ENCODE results near the gene IKZF2. TPM values are rescaled to one million over a fixed set of nuclear protein-coding genes. Genes with fewer than 3 reads are reported as not detected.
A peak's percentile ranks its signal among the peaks of the same experiment; 100 is the strongest.

The IKZF2 gene
- total and polyA plus RNA-seq, 9 of the 15 experiments (the other 6 are each of a cell fraction or from before 2014, with no cell fraction given), result 0.04 to 0.54 (median 0.22) TPM

DNA sequence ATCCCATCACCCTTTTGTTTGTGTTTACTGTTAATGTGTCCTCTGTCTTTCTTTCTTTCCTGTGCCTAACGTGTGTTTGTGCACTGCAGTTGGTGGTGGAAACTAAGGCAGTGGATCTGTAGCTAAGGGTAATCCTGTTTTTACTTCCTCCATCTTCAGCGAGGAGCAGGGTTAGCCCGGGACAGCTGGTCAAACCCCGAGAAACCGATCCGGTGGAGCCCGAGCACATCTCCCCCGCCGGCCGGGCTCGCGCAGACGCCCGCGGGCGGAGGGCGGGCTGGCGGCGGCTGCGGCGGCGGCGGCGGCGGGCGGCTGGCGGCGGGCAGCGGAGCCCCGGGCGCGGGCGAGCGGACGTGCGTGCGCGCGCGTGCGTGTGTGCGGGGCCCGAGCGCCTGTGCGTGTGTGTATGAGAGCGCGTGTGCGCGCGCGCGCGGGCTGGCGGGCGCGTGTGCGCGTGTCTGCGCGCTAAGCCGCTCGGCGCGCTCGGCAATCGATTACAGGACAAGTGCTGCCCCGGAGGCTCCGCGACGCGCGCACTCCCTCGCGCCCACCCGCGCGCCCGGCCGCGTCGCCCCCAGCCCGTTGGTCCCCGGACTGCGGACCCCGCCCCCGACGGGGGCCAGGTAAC lies at the start of gene IKZF2 (continued):
- TF ChIP-seq NR4A1 (CRISPR knock-in tag; IDR thresholded peaks at IDR 0.05), result no peak
- no peak for TF ChIP-seq NR4A1 (tag; IDR thresholded peaks at IDR 0.05)
- TF ChIP-seq ZNF76 (CRISPR knock-in tag; IDR thresholded peaks at IDR 0.05; ENCODE audit: borderline replicate concordance), result no peak
- TF ChIP-seq ELF1 (tag; IDR thresholded peaks at IDR 0.05), result no peak
- TF ChIP-seq, protein P1, sequence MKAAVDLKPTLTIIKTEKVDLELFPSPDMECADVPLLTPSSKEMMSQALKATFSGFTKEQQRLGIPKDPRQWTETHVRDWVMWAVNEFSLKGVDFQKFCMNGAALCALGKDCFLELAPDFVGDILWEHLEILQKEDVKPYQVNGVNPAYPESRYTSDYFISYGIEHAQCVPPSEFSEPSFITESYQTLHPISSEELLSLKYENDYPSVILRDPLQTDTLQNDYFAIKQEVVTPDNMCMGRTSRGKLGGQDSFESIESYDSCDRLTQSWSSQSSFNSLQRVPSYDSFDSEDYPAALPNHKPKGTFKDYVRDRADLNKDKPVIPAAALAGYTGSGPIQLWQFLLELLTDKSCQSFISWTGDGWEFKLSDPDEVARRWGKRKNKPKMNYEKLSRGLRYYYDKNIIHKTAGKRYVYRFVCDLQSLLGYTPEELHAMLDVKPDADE (conservative IDR thresholded peaks at IDR 0.05; ENCODE audit: control insufficient read depth, low read depth, low read length), result no peak
- no peak for TF ChIP-seq ZNF408 (CRISPR knock-in tag; IDR thresholded peaks at IDR 0.05; ENCODE audit: low read depth)
- TF ChIP-seq DPF2 (IDR thresholded peaks at IDR 0.05), result no peak
- no peak for TF ChIP-seq FUS (optimal IDR thresholded peaks at IDR 0.05; ENCODE audit: low read depth, low read length)
- no peak for TF ChIP-seq FOSL1 (tag; conservative IDR thresholded peaks at IDR 0.05)
- TF ChIP-seq, protein P2, sequence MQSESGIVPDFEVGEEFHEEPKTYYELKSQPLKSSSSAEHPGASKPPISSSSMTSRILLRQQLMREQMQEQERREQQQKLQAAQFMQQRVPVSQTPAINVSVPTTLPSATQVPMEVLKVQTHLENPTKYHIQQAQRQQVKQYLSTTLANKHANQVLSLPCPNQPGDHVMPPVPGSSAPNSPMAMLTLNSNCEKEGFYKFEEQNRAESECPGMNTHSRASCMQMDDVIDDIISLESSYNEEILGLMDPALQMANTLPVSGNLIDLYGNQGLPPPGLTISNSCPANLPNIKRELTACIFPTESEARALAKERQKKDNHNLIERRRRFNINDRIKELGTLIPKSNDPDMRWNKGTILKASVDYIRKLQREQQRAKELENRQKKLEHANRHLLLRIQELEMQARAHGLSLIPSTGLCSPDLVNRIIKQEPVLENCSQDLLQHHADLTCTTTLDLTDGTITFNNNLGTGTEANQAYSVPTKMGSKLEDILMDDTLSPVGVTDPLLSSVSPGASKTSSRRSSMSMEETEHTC (IDR thresholded peaks at IDR 0.05), result no peak
- peak; percentile 62 for TF ChIP-seq POLR2G (IDR thresholded peaks at IDR 0.05; ENCODE audit: low read depth, low read length)
- no peak for TF ChIP-seq MAFF (IDR thresholded peaks at IDR 0.05; ENCODE audit: low read length)
- no peak for TF ChIP-seq GTF2F1 (IDR thresholded peaks at IDR 0.05; ENCODE audit: low read depth, low read length)
- TF ChIP-seq, protein P3, sequence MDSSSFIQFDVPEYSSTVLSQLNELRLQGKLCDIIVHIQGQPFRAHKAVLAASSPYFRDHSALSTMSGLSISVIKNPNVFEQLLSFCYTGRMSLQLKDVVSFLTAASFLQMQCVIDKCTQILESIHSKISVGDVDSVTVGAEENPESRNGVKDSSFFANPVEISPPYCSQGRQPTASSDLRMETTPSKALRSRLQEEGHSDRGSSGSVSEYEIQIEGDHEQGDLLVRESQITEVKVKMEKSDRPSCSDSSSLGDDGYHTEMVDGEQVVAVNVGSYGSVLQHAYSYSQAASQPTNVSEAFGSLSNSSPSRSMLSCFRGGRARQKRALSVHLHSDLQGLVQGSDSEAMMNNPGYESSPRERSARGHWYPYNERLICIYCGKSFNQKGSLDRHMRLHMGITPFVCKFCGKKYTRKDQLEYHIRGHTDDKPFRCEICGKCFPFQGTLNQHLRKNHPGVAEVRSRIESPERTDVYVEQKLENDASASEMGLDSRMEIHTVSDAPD (CRISPR knock-in tag; IDR thresholded peaks at IDR 0.05), result no peak
- TF ChIP-seq SP2 (IDR thresholded peaks at IDR 0.05; ENCODE audit: extremely low read depth, low read depth, low read length, poor library complexity, severe bottlenecking), result no peak
- TF ChIP-seq RBFOX2 (IDR thresholded peaks at IDR 0.05; ENCODE audit: low read depth, low read length), result no peak; the same call in 1 of the 2 replicates
- no peak; a peak in 1 of 4 replicates for TF ChIP-seq MAZ (CRISPR knock-in tag; conservative IDR thresholded peaks at IDR 0.05 in 1 of 2, IDR thresholded peaks at IDR 0.05 in 1 of 2)
- peak; percentile 73; the same call in 1 of the 2 replicates for TF ChIP-seq SMAD4 (CRISPR knock-in tag; conservative IDR thresholded peaks at IDR 0.05)
- TF ChIP-seq, protein P4, sequence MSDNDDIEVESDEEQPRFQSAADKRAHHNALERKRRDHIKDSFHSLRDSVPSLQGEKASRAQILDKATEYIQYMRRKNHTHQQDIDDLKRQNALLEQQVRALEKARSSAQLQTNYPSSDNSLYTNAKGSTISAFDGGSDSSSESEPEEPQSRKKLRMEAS (CRISPR knock-in tag; IDR thresholded peaks at IDR 0.05), result peak; percentile 55; the same call in 1 of the 2 replicates
- TF ChIP-seq, protein P5, sequence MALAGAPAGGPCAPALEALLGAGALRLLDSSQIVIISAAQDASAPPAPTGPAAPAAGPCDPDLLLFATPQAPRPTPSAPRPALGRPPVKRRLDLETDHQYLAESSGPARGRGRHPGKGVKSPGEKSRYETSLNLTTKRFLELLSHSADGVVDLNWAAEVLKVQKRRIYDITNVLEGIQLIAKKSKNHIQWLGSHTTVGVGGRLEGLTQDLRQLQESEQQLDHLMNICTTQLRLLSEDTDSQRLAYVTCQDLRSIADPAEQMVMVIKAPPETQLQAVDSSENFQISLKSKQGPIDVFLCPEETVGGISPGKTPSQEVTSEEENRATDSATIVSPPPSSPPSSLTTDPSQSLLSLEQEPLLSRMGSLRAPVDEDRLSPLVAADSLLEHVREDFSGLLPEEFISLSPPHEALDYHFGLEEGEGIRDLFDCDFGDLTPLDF (CRISPR knock-in tag; IDR thresholded peaks at IDR 0.05), result no peak
- peak; percentile 86 for TF ChIP-seq ZNF766 (CRISPR knock-in tag; conservative IDR thresholded peaks at IDR 0.05)
